Measurements from ENCODE around the gene UCK1.
"Not testable (repeated sequence)": the region's sequence is repeated elsewhere in the genome, so short reads cannot be mapped to it uniquely, and the experiment has no call there.

Gene UCK1

GRCh38 chr9:131554087-131554842 is 23.2 kb upstream of the UCK1 start:
- no peak for FAIRE-seq

DNA sequence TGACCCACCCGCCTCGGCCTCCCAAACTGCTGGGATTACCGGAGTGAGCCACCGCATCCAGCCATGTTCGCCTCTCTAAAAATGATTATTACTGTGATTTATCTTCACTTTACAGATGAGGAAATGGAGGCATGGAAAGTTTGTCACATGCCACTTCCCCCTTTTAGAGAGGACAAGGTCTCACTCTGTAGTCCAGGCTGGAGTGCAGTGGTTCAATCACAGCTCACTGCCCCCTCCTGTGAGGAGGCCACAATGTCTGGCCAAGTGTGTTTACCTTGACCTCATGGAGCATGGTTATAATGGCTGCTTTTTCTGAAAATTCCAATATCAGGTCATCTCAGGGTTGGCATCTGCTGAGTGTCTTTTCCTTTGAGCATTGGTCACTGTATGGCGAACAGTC is 21.0 kb upstream of the UCK1 start:
- FAIRE-seq, result no peak

GRCh38 chr9:131550465-131550864 is 19.4 kb upstream of the UCK1 start:
- FAIRE-seq, result not testable (repeated sequence)

DNA sequence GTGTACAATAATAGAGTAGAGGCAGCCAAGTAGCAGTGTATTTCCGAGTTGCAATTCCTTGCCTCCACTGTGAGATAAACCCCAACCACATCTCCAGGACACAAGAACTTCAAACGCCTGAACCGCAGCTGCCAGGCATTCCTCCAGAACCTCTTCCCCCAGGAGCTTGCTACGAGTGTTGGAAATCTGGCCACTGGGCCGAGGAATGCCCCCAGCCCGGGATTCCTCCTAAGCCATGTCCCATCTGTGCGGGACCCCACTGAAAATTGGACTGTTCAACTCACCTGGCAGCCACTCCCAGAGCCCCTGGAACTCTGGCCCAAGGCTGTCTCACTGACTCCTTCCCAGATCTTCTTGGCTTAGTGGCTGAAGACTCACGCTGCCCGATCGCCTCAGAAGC is 18.1 kb upstream of the UCK1 start:
- not testable (repeated sequence) for FAIRE-seq

DNA sequence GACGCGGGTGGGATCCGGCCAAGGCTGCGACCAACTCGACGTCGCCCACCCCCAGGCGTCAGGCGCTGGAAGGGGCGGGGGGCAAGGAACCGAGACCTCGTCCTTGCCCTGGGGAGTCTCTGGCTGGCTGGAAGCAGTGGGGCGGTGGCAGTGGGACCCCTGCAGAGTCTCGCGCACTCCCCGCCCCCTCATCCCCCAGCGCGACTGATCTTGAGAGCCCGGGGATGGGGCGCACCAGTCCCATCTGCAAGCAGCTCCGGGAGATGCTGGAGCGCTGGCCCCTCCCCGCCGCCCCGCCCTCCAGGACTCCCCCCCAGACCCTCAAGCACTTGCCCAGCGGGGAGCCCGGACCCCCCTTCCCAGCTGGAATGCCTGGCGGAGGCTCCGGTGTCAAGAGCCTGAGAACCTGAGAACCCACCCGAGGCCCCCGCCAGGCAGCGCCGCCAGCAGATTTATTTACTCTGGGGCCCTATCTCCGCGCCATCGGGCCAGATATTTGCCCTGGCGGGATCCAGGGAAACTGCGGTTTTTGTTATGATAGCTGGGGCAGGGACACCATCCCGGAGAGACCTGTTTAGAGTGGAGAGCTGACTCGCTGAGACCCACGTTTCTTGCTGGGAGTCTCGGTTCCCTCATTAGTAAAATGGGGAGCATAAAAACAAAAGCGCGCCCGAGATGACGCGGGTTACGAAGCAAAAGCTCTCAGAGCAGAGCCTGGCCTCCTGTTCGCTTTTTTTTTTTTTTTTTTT is 15.4 kb upstream of the UCK1 start:
- no peak for FAIRE-seq

GRCh38 chr9:131545786-131546335 is 14.8 kb upstream of the UCK1 start:
- FAIRE-seq, result no peak

GRCh38 chr9:131545003-131545785 is 14.1 kb upstream of the UCK1 start, which contains the start of gene PRRT1B:
Gene PRRT1B, plus strand, starts transcription at chr9:131545523. Its CDS starts 93 bp downstream, at chr9:131545616.
- FAIRE-seq, result no peak

GRCh38 chr9:131543141-131543540 is 12.1 kb upstream of the UCK1 start:
- no peak for FAIRE-seq

GRCh38 chr9:131539223-131539923 is 8.3 kb upstream of the UCK1 start:
- FAIRE-seq, result no peak

- FAIRE-seq, result no peak
These were observed 6.9 kb upstream of the UCK1 start for GRCh38 chr9:131537946-131538345.

DNA sequence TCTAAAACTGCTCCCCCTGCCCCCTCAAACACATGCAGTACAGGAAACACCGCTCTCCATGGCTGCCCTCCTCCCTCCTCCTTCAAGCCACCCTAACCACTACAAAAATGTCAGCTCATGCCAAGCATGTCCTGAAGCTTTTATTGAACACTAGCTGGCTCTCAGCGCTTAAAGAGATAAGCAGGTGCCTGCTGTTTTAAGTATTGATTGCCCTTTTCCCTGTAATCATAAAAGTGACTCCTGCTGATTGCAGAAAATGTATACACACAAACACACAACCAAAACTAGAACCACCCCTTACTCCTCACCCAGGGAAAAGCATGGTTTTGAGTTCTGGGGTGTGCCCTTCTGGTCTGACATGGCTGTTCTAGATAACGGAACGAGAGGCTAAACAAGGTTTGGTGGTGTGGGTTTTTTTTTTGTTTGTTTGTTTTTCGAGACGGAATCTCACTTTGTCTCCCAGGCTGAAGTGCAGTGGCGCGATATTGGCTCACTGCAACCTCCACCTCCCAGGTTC is 3.7 kb upstream of the UCK1 start:
- no peak for FAIRE-seq

DNA sequence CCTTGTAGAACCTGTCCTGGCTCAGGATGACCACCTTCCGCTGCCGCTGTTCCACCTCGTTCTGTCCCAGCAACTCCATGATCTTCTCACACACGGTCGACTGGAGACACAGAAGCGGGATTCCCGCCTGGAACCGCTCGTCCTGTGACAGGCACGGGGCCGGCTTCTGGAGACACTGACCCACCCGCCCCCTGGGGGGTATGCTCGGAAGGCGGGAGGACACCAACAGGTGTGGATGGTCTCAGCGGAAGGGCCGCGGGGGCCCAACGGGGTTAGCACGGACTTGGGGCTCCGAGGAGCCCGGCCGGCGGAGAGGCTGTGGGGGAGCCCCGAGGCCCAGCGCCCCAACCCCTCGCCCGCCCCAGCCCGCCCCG is 530 bp downstream of the UCK1 start:
- no peak for FAIRE-seq

DNA sequence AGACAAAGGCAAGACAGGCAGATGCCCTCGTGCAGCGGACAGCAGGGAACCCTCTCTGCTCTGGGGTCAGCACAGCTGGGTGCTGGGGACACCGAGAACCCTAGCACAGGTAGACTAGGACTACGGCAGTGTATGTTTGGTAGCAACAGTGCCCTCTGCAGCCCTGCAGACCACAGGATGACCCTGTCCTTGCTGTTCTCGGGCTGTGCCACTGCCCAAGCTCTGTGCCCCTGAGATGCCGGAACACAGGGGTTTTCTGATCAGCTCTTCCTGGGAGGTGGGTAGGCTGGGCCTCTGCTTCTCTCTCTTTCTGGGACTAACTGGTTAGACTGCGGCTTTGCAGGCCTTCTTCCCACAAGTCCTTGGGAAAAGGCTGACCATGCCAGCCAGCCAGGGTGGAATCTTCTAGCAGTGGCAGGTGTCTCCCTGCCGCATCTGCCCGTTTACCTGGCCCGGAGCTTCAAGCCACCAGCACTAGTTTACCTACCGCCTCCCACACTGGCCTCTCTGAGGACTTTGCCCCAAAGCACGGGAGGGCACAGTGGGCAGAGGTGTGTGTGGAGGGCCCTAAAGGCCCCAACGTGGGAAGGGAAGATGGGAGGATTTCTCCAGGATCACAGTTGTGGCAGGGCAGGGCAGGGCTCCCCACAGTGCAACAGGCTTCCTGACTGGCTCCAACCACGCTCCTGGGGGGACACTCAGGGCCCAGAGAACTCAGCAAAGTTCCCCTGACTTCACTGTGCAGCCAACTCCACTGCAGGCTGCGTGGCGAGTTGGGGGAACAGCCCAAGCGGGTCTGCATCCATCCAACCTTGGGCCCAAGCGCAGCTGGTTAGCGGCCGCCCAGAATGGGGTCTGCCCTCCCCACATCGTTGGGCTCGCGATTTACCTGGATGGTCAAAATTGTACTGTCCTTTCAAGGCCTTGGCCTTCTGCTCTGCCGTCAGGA is 1.2 kb downstream of the UCK1 start:
- FAIRE-seq, result no peak

GRCh38 chr9:131528886-131529505 is 2.1 kb downstream of the UCK1 start:
- no peak for FAIRE-seq

DNA sequence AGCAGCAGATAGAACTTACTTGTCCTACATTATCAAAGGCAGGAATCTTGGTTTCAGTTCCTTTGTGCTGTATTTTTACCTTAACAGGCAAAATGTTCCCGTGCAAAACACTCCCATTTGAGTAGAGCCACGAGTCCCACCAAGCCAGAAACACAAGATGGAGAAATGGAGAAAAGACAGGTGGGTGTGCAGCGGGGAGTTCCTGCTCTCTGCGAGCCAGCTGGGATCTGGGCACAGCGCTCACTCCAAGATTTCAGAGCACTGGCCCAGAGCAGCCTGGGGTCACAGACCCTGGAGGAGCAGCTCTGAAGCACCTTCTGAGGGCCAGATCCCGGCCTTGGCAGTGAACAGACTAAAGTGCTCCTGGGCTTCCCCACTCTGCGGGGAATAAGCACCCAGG is 2.9 kb downstream of the UCK1 start:
- no peak for FAIRE-seq

GRCh38 chr9:131525643-131526565 is 5.2 kb downstream of the UCK1 start:
- no peak for FAIRE-seq

GRCh38 chr9:131524665-131525315 is 6.3 kb downstream of the UCK1 start:
- FAIRE-seq, result no peak

DNA sequence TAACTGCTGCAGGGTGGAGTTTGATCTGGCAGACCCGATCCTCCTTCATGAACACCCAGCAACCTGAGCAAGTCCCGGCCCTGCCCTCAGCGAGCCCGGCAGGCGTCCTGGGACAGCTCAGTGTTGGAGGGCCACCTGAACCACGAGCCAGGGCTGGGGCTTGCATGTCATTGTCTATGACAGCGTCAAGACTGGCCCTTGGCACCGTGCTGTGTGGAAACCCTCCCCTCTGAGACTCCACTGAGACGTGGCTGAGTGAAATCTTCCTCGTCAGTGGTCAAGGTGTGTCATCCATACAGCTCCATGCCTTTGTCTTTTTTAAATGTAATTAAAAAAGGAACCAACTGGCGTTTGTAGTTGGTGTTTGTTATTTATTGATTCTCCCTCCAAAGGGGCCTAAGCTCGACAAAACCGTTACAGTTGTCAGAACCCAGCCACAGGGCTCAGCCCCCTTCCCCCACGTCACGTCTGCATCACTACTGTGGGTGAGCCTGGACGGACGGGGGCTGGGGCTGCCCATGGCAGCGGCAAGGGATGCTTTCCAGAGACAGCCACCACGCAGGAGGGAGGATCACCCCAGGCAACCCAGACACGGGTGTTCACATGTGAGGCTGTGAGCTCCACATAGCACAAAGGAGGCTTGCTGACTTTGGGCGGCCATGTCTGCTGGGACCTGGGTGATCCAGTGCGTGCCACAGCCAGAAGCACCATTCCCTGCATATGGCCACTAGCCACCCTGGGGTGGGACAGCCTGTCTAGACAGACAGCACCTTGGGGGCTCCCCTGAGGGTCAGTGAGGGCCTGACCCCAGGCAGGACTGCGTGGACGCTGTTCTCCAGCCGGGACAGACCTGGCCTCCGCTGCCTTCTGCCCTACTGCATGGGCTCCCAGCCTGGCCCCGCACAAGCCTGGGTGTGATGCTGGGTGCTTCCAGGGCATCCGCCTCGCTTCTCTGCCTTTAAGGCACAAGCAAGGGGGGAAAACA is 7.3 kb downstream of the UCK1 start:
- no peak for FAIRE-seq

Data from A204.1 (cell line).